Peyer's patch (tissue), 4 donors: ENCODE measurements around the gene CREBL2. TPM values are rescaled to one million over a fixed set of nuclear protein-coding genes. Genes with fewer than 3 reads are reported as not detected.
"Not testable (repeated sequence)": the region's sequence is repeated elsewhere in the genome, so short reads cannot be mapped to it uniquely, and the experiment has no call there.

Experiments
- DNase-seq, 3 donors: peaks; one replicate each; pipeline ENCODE4 v3.0.0-alpha.2; 2017 to 2019
- H3K27ac ChIP-seq, 4 donors: fragments of 200-600 bp; sonication (generic); one replicate each; pipeline ENCODE4 v1.5.1; 2016 to 2019
- H3K27me3 ChIP-seq, 2 donors: fragments of 200-600 bp; sonication (generic); one replicate each; pipeline ENCODE4 v1.5.1; 2019
- H3K36me3 ChIP-seq, 3 donors: fragments of 200-600 bp; sonication (generic); one replicate each; pipeline ENCODE4 v1.5.1; 2016 to 2019
- H3K4me1 ChIP-seq, 4 donors: fragments of 200-600 bp; sonication (generic); one replicate each; pipeline ENCODE4 v1.5.1; 2016 to 2019
- H3K4me3 ChIP-seq, 4 donors: fragments of 200-600 bp; sonication (generic); 1 replicate in 3 of 4; 2 replicates in 1 of 4; pipeline ENCODE4 v1.5.1; 2016 to 2019; ENCODE audit warnings: mild to moderate bottlenecking in 1 of 4
- H3K9me3 ChIP-seq, 4 donors: fragments of 200-600 bp; sonication (generic); one replicate each; pipeline ENCODE4 v1.5.1; 2016 to 2019; ENCODE audit warnings: mild to moderate bottlenecking in 1 of 4
- POLR2A ChIP-seq, 2 donors: fragments of 450-650 bp; IDR thresholded peaks; one replicate each; pipeline ENCODE4 v1.5.1; 2017; ENCODE audit warnings: antibody characterized with exemption in 2 of 2, mild to moderate bottlenecking in 2 of 2, moderate library complexity in 2 of 2
- total RNA-seq, 4 donors: library from RNA; depleted of rRNA; stranded (reverse); fragments of >200 nt; gene quantifications; one replicate each; pipeline ENCODE4 v1.1.0, GENCODE V29; 2016
- TF ChIP-seq, protein P1 (sequence below), 6 experiments: fragments of 450-650 bp in 4 of 6; fragments of 200-600 bp in 2 of 6; sonication (generic) in 1 of 6; IDR thresholded peaks; one replicate each; pipeline ENCODE4 v1.5.1; 2017 to 2019; ENCODE audit warnings: antibody characterized with exemption in 6 of 6, mild to moderate bottlenecking in 3 of 6, moderate library complexity in 1 of 6

Gene CREBL2
- total RNA-seq, 4 donors from 2014 or later: 23.1 to 33.0 (median 27.6) TPM

DNA sequence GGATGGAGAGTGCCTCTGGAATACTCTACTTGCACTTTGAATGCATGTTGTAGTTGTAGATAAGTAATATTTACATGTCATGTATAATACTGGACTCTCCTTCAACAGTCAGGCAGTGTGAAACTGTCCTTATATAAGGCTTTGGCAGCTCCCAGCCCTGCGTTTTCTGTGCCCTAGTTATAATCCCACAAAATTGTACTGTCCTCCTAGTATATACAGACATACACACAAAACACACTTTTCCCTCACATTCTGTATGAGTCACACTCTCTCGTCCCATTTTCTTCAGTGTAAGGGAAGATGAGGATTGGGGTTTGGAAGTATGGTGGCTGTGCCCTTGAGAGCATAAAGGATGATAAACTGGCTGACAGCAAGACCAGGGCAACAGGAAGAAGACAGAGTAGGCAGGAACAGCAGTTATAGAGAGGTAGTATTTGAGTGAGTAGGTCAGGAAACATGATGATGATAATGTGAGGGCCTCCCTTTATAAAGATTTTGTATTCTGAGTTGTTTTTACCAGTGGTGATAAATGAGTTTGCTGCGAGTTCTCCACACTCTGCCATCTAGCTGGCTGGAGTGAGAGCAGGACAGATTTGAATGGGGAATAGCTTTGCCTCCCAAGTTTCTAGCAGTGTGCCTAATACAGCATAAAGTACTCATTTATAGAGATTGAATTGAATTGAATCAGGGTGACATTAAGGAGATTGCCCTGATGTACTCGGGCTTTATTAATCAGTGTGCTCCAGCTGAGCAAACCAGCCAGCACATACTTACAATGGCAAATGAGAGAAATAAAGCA is 5.0 kb downstream of the CREBL2 start:
- peak overlapping the region in 1 of 4 donors; percentile 5 for H3K27ac ChIP-seq
- no peak for DNase-seq
- no peaks in the 10 kb centered on the region for H3K27me3 ChIP-seq
- no peaks in the 10 kb centered on the region for H3K36me3 ChIP-seq
- TF ChIP-seq, protein P1, sequence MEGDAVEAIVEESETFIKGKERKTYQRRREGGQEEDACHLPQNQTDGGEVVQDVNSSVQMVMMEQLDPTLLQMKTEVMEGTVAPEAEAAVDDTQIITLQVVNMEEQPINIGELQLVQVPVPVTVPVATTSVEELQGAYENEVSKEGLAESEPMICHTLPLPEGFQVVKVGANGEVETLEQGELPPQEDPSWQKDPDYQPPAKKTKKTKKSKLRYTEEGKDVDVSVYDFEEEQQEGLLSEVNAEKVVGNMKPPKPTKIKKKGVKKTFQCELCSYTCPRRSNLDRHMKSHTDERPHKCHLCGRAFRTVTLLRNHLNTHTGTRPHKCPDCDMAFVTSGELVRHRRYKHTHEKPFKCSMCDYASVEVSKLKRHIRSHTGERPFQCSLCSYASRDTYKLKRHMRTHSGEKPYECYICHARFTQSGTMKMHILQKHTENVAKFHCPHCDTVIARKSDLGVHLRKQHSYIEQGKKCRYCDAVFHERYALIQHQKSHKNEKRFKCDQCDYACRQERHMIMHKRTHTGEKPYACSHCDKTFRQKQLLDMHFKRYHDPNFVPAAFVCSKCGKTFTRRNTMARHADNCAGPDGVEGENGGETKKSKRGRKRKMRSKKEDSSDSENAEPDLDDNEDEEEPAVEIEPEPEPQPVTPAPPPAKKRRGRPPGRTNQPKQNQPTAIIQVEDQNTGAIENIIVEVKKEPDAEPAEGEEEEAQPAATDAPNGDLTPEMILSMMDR (IDR thresholded peaks at IDR 0.05): no peak
- no peak for TF ChIP-seq POLR2A (IDR thresholded peaks at IDR 0.05)
- no peaks in the 10 kb centered on the region for H3K9me3 ChIP-seq
- no peak overlapping the region for H3K4me3 ChIP-seq
- peaks cover 0 to 13% (median 3%) of the 10 kb centered on the region in 4 donors for H3K4me1 ChIP-seq

DNA sequence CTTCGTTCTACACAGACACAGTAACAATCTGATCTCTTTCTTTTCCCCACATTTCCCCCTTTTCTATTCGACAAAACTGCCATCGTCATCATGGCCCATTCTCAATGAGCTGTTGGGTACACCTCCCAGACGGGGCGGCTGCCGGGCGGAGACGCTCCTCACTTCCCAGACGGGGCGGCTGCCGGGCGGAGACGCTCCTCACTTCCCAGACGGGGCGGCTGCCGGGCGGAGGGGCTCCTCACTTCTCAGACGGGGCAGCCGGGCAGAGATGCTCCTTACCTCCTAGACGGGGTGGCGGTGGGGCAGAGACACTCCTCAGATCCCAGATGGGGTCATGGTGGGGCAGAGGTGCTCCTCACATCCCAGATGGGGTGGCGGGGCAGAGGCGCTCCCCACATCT is 6.4 kb downstream of the CREBL2 start:
- H3K4me3 ChIP-seq, H3K4me1 ChIP-seq, H3K27ac ChIP-seq, H3K36me3 ChIP-seq, DNase-seq, H3K27me3 ChIP-seq, H3K9me3 ChIP-seq: not testable (repeated sequence)

DNA sequence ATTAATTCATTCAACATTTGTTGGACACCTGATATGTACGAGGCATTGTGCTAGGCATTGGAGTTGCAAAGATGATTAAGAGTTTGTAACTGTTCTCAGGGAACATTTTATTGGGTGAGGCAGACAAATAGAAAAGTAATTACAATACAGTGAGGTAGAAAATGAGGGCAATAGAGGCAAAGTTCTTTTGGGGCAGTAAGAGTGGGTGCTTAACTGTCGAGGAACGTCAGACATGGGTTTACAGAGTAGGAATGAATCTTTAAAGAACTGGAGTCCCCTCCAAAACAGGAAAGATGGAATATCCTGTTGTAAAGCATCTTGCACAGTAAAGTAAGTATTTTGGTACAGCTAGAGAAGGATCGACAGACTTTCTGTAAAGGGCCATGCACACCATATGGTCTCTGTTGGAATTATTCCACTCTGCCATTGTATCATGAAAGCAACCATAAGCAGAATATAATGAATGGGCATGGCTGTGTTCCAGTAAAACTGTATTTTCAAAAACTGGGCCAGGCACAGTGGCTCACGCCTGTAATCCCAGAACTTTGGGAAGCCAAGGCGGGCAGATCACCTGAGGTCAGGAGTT is 9.1 kb downstream of the CREBL2 start:
- Histone ChIP-seq H3K9me3 (no peaks in the 10 kb centered on the region), H3K36me3 (peaks cover 0 to 4% (median 0%) of the 10 kb centered on the region in 3 donors), H3K27ac (no peak overlapping the region), H3K4me1 (no peaks in the 10 kb centered on the region), H3K27me3 (no peaks in the 10 kb centered on the region), H3K4me3 (no peak overlapping the region)
- TF ChIP-seq, protein P1 (IDR thresholded peaks at IDR 0.05): no peak
- no peak for TF ChIP-seq POLR2A (IDR thresholded peaks at IDR 0.05)
- DNase-seq: no peak

DNA sequence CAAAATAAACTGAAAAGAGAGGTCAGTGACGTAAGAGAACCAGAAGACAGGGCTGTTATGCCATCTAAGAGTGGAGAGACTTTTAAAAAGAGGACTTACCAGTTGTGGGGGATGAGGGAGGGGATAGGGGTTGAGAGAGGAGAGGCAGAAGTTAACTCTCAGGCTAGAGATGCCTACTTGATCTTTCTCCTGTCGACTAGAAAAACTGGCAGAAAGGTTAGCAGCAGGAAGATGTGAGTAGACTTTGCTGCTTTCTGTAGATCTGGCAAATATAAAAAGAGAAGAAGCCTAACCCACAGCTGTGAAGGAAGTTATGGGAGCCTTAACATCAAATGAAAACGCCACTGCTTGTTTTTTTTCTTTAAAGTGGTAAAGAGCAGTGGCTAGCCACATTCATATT is 10.7 kb downstream of the CREBL2 start:
- DNase-seq: no peak
- Histone ChIP-seq H3K36me3 (peaks cover 0 to 4% (median 0%) of the 10 kb centered on the region in 3 donors), H3K4me1 (no peaks in the 10 kb centered on the region), H3K4me3 (no peak overlapping the region), H3K27ac (no peak overlapping the region), H3K9me3 (no peaks in the 10 kb centered on the region), H3K27me3 (no peaks in the 10 kb centered on the region)
- TF ChIP-seq, protein P1 (IDR thresholded peaks at IDR 0.05): no peak
- no peak for TF ChIP-seq POLR2A (IDR thresholded peaks at IDR 0.05)

DNA sequence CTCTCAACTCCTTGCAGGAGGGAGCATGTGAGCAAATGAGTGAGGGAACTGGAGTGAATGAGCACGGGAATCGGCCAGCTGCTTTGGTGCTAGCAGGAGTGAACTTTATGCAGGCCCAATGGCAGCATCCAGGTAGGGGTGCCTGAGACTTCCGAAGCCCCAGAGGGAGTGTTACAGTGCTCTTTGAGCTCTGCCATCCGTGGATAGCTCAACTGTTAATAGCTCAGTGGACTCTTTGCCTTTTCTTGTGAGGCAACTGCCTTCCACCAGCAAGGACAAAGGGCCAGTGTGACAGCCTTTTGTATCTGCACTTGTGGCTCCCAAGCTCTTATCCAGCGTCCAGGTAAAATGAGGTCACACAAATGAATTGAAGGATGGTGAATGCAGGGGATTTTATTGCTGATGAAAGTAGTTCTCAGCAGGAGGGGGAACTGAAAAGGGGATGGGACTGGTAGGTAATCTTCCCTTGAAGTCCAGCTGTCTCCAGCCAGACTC is 12.9 kb downstream of the CREBL2 start:
- TF ChIP-seq POLR2A (IDR thresholded peaks at IDR 0.05): no peak
- TF ChIP-seq, protein P1 (IDR thresholded peaks at IDR 0.05): no peak
- H3K27me3 ChIP-seq: no peaks in the 10 kb centered on the region
- DNase-seq: no peak
- no peaks in the 10 kb centered on the region for H3K4me1 ChIP-seq
- H3K4me3 ChIP-seq: no peak overlapping the region
- no peaks in the 10 kb centered on the region for H3K9me3 ChIP-seq
- H3K27ac ChIP-seq: no peak overlapping the region
- peaks cover 0 to 4% (median 0%) of the 10 kb centered on the region in 3 donors for H3K36me3 ChIP-seq

DNA sequence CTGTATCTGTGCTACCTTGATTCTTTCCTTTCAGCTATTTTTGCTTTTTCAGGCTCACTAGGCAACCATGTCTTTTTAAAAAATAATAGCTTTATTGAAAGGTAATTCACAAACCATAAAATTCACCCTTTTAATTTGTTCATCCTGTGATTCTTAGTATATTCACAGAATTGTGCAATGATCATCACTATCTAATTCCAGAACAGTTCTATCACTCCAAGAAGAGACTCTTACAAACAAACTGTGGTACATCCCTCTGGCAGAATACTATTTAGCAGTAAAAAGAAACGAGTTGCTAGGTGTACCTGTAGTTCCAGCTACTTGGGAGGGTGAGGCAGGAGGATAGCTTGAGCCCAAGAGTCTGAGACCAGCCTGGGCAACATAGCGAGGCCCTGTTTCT is 14.8 kb downstream of the CREBL2 start:
- no peak overlapping the region for H3K27ac ChIP-seq
- H3K4me1 ChIP-seq: peaks cover 0 to 4% (median 0%) of the 10 kb centered on the region in 4 donors
- peaks cover 0 to 4% (median 0%) of the 10 kb centered on the region in 3 donors for H3K36me3 ChIP-seq
- H3K9me3 ChIP-seq: no peaks in the 10 kb centered on the region
- H3K27me3 ChIP-seq: no peaks in the 10 kb centered on the region
- DNase-seq: no peak
- TF ChIP-seq, protein P1 (IDR thresholded peaks at IDR 0.05): no peak
- TF ChIP-seq POLR2A (IDR thresholded peaks at IDR 0.05): no peak
- no peak overlapping the region for H3K4me3 ChIP-seq
